ENCODE data around the gene ADIPOR2.

Gene ADIPOR2, protein sequence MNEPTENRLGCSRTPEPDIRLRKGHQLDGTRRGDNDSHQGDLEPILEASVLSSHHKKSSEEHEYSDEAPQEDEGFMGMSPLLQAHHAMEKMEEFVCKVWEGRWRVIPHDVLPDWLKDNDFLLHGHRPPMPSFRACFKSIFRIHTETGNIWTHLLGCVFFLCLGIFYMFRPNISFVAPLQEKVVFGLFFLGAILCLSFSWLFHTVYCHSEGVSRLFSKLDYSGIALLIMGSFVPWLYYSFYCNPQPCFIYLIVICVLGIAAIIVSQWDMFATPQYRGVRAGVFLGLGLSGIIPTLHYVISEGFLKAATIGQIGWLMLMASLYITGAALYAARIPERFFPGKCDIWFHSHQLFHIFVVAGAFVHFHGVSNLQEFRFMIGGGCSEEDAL

DNA sequence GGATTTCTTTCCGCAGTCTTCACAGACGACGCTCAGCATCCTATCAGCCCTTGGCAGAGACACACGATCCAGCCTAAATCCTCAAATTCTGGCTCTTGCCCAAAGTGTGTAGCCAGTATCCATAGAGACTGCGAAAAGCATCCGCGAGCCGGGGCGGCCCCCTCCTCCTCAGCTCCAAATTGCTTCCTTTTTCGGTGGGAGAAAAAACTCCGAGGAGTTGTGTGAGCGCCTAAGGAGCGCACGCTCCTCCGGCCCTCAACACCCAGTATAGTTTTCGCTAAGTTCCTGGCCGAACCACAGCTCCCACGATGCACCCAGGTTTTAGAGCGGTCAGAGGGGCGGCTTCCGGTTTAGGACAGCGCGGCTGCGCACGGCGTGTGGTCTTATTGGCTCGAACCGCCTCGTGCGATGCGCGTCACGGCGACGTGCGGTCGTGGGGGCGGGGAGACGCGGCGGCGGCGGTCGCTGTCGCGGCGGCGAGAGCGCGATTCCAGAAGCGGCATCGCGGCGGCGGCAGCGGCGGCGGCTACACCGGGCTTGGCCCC is at the start of gene ADIPOR2:
TSS of gene ADIPOR2 (plus strand) at position 493 of the 545 bp plus-strand sequence. CDS start 63,274 bp downstream, outside the sequence.
- DNase-seq: peak; percentile 97

- no peak for DNase-seq
Measured at GRCh38 chr12:1642513-1642912, 48.4 kb upstream of the ADIPOR2 start.

- no peak for DNase-seq
Measured at GRCh38 chr12:1643043-1643442, 47.8 kb upstream of the ADIPOR2 start.

DNA sequence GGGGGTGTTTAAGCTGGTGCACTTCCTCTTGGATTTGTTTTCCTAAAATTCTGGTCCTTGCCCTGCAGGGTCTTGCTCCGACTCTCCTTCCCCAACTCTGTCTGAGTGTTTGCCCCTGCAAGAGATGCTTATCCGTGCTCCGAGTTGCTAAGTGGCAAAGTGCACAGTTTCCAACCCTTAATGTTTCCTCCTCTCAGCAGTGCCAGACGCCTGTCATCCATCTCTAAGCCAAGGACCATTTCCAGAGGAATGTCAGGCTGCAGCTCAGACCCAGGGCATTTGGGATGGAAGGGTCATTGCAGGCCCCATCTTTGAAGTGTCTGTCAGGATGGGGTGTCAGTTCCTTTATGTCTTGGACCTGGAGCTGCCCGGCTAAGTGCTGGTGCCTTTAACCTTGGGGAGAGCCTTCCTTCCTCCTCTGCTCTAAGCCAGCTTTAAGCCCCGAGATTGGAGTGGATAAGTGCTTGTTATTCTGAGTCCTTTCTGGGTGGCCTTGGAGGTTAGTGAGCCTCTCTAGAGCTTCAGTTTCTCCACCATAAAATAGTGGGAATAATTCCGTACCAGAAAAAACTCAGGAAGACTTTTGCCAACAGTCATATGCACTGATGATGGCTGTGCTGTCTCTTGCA is 46.9 kb upstream of the ADIPOR2 start:
- DNase-seq: no peak

GRCh38 chr12:1644534-1645438 is 46.1 kb upstream of the ADIPOR2 start:
- DNase-seq: peak; percentile 87

- no peak for DNase-seq
Measured at GRCh38 chr12:1645819-1646218, 45.1 kb upstream of the ADIPOR2 start.

DNA sequence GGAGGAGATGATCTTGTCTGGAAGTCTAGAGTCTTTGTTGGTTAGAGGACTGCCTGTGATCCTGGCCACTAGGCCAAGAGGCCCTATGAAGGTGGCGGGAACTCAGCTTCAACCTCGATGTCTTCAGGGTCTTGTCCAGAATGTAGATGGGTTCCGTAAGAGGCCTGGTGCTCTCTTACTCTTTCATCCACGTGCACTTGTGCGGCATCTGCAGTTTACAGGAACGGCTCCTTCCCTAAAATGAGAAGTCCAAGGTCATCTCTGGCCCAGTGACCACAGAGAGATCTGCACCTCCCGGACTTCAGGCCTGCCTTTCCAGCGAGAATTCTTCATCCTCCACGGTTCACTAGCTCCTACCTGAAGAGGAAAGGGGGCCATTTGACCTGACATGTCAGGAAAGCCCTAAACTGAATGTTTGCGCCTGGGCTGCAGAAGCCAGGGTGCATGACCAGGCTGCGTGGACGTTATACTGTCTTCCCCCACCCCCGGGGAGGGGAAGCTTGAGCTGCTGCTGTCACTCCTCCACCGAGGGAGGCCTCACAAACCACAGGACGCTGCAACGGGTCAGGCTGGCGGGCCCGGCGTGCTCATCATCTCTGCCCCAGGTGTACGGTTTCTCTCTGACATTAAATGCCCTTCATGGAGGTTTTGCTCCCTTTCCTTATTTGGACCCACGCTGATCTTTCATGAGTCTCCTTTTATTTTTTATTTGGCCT is 44.1 kb upstream of the ADIPOR2 start:
- DNase-seq: no peak

DNA sequence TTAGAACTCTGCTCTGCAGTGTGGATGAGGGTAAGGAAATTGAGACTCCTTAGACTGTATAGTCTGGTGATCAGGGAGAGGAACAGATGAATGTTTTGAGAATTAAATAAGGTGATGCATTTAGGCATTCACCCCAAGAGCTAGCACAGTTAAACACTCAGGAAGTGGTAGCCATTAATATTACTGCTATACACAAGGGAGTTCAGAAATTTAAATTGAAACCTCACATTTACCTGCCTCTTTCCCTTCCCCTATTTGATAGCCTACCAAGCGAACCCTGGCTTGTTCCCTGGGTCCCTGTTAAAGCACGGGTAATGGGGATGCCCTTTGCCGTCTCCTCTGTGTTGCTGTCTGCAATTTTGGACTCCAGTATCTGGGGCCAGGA is 43.6 kb upstream of the ADIPOR2 start:
- no peak for DNase-seq

DNA sequence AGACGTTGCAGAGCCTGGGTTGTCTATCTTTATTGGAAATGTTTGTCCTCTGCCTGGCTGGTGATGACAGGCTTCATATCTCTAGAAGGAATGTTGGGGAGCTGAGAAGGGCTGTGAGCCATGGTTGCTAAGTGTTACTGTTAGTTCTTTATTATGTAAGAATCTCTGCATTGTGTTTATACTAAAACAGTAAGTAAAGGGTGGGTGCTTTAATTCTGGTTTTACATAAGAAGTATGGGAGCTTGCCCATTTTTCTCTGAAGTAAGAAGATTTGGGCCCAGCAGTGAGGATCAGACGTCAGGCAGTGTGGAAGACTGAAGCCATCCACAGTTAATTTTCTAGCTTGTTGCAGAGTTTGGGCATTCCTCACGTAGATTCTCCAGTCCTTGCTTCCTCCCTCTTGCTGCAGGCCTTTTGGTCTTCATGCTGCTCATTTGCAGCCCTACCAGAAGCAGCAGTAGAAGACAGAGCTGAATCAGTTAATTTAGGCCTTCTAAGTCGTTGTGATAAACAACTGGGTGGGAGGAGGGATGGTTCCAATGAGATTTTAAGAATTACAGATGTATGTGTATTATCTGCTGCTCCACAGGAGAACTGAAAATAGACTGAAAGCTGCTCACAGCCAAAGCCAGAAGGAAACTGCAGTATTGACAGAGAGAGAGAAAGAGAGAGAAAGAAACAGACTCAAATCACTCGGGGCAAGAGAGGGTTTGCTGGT is 40.5 kb upstream of the ADIPOR2 start:
- DNase-seq: no peak

- DNase-seq: no peak
Measured at GRCh38 chr12:1650978-1651361, 39.9 kb upstream of the ADIPOR2 start.

DNA sequence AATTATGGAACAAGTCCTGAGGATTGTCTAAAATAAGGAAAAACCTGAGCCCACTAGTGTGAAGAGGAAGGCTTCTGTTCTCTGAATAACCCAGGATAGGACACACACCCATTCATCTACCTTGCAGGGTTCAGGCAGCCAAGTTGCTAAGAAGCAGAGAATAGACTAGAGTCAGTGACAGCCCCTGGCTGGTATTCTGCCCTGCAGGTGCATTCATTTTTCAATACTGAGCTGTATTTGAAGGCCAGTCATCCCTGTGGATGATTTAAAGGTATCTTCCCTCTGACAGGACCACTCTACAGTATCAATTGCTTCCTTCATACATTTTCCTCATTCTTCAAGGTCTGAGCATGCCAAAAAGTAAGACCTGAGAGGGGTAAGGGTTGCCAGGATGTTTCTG is 38.9 kb upstream of the ADIPOR2 start:
- DNase-seq: no peak

DNA sequence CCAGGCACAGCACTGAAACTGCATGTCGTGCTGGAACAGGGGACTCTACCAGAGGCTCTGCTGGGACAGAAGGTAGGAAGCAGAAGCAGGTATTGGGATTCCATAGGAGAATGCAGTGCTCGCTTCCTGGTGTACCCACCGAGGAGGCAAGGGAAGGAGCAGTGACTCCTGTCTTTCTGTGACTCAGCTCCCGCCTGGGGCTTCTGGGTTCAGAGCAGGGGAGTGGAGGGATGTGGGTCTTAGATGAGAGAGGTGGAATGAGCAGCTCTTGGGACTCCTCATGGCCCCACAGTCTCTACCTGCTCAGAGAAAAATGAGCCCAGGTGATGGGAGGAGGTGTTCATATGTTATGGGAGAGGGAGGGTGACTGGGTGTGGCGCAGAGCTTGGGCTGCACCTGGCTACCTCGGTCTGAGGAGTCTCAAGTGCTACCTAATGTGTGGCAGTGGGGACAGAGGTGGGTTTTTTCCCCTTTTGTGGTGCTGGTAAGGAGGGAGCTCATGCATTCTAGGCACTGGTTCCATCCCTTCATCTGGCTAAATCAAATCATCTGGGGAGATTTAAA is 35.6 kb upstream of the ADIPOR2 start:
- DNase-seq: no peak

GRCh38 chr12:1656902-1657301 is 34.0 kb upstream of the ADIPOR2 start:
- DNase-seq: no peak

- DNase-seq: no peak
Measured at GRCh38 chr12:1657688-1658087, 33.2 kb upstream of the ADIPOR2 start.

DNA sequence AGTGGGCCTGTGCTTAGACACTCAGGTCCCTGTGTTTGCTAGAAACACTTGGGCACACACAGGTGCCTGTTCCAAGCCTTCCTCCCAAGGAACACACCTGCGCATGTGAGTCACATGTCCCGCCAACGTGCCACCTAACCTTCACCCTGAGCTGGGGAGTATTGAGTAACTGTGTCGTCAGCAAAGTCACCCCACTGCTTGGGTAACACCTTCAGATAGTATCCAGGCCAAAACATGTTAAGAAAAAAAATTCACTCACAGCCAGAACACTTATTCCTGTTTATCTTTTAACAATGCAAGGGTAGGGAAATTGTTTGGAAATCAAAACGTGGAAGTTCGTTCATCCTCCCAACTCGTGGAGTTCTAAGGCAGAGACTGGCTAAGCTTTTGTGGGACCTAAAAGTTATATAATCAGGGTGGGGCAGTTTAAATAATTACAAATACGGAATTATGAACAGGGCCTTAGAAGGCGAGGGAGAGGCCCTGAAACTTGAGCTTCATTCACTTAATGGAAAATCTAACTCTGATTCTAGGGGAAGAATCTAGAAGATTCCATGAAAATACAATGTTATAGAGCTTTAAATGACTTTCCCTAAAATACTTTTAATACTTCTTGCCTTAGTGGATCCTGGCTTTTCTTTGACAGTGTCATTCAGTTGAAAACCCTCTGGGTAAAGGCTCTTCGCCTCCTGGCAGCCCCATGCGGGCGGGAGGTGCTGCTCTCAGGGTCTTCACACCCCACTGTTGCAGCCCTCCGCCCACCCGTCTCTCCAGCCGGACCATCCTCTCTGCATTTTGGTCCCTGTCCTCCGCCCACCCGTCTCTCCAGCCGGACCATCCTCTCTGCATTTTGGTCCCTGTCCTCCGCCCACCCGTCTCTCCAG is 30.3 kb upstream of the ADIPOR2 start:
- no peak for DNase-seq

DNA sequence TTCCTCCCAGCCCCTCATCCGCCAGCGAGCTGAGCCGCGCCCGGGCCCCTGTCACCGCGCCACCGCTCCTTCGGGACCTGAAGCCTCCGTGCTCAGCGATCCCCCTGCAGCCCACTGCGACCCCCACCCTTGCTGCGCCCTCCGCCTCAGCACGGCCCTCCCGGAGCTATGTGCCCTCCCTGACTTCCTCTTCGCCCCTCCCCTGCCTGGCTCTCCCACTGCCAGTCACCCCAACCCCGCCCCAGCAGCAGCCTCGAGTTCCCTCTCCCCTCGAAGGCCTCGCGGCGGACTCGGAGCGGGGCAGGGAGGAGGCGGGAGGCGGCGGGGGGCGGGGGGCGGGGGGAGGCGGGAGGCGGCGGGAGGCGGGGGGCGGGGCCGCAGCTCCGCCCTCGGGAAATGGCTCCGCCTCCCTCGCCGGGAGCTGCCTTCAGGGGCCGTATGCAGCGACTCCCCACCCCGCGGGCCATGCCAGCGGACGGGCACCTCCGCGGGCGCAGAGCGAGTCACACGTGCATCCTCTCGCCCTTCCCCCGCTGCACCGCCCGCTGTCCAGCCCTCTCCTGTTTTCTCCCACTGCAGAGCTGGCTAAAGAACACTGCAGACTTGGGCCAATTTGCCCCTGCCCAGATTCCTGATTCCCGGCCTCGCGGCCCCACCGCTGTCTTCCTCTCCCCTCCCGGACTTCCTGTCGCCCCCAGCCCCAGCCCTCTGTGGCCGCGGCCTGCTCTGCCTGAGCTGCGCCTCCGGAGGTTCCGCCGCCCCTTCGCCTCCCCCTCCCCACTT is 29.1 kb upstream of the ADIPOR2 start:
- DNase-seq: peak; percentile 78

DNA sequence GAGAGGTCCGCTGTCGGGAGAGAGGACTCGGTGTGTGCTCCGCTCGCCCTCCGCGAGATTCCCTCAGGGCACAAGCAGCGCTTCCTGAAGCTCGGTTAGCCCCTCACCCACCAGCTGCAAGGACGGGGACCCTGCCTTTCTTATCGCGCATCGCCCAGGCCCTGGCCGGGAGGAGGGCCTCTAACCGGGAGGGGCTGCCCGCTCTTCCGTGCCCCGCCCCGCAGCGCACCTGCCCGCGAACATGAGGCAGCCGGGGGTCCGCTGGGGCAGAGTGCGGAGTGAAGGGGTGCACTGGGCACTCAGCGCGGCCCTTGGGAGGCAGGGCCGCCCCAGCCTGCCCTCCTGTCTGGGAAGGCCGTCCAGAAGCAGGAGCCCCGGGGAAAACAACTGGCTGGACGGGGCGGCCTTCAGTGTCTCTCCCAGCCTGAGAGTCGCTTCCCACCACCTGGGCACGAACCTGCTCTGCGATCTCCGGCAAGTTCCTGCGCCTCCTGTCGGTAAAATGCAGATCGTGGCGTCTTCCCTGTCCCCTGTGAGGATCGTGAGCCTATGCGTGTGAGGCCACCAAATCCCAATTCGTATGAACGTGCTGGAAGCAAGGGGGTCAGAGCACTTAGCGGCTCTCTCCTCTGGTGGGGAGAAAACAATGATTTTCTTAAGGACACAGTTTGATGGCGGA is 28.0 kb upstream of the ADIPOR2 start:
- DNase-seq: no peak

DNA sequence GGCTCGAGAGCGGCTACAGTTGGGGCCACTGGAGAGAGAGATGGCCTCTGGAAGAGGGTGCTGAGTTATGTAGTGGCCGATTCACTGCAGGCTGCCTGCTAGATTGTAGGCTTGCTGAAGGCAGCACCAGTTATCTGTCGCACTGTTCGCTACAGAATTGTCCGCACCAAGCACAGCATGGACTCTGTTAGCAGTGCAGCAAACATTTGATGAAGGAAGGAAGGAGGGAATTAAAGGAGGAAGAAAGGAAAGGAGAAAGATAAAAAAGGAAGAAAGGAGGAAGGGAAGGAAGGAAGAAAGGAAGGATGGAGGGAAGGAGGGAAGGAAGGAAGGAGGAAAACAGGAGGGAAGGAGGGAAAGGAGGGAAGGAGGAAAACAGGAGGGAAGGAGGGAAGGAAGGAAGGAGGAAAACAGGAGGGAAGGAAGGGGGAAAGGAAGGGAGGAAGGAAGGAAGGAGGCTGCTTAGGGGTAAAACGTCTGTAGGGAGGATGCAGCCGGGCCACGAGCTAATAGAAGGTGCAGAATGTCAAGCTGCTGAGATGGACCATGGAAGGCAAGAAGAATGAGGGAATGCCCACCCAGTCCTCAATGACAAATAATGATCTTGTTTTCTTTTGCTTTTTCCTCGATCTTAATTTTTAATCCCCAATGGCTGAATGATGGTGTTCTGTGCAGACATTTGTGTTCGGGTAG is 27.3 kb upstream of the ADIPOR2 start:
- no peak for DNase-seq
